GM19238 (cell line): ENCODE results near the gene MYL2.

Source experiments
- DNase-seq: peaks from one replicate; pipeline ENCODE4 v3.0.0; 2011; ENCODE audit warnings: low spot score; ENCODE audit not compliant: insufficient read length

Gene MYL2

DNA sequence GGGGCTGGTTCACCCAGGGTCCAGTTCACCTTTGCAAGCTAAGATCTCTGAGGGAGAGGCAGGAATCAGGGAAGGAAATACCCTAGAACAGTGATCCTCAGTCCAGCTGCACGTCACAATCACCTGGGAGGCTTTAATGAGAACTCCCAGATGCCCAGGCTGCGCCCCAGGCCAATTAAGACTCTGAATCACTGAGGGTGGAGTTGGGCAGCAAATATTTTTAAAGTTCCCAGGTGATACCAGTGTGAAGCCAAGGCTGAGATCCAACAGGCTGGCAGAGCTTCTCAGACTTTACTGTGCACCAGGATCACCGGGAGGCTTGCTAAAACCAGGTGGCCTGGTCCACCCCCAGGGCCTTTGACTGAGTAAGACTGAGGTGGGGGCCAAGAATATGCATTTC lies 23.8 kb downstream of the MYL2 start:
- DNase-seq: no peak

DNA sequence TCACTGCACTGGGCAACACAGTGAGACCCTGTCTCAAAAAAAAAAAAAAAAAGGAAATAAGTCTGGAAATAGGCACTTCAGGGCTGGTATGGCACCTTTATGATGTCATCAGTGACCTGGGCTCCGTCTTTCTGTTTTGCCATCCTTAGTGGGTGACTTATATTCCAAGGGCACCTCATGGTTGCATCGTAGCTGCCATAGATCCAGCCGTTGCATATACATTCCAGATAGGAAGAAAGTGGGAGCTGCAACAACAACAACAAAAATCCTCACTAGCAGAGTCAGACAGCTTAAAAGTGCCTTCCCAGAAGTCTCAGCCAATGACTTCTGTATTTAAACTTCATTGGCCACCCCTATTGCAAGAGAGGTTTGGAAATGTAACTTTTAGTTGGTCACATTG lies 26.4 kb downstream of the MYL2 start:
- DNase-seq: no peak

DNA sequence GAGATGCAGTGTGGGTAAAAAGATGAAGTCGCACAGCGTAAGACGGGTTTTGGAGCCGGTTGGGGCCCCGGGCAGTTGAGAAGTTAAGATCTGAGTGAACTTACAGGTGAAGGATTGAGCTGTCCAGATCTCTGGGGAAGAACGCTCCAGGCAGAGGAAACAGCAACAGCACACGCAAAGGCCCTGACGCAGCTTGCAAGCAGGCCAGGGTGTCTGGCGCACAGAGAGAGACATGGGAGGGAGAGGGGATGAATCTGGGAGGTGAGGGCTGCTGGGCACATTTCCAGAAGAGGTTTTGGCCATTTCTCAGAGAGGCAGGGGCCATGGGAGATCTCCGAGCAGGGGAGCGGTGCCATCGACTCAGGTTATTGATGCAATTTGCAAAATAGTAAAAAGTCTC lies 31.0 kb downstream of the MYL2 start:
- DNase-seq: no peak

DNA sequence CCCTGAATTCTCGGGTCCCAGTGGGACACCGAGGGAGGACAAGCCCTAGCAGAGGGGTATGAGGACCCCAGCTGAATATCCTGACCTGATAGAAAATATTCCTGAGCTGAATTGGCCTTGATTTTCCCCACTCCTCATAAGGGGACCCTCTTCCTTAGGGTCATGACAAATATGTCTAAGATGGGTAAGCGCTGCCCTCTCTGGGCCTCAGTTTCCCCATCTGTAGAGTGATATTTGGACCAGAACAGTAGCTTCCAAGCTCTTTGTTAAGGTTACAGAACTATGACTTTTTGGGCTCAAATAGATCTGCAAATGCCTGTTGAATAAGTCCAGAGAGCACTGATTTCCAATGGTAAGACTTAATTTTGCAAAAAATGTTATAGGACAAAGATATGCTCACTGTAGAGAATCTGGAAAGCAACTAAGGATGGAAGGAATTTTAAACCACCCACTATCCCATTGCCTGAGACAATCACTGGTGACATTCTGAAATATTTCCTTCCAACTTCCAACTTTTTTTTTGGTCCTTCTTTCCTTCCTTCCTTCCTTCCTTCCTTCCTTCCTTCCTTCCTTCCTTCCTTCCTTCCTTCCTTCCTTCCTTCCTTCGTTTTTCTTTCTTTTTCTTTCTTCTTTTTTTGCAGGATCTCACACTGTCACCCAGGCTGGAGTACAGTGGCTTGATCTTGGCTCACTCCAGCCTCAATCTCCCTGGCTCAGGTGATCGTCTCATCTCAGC lies 32.0 kb downstream of the MYL2 start:
- DNase-seq: no peak

DNA sequence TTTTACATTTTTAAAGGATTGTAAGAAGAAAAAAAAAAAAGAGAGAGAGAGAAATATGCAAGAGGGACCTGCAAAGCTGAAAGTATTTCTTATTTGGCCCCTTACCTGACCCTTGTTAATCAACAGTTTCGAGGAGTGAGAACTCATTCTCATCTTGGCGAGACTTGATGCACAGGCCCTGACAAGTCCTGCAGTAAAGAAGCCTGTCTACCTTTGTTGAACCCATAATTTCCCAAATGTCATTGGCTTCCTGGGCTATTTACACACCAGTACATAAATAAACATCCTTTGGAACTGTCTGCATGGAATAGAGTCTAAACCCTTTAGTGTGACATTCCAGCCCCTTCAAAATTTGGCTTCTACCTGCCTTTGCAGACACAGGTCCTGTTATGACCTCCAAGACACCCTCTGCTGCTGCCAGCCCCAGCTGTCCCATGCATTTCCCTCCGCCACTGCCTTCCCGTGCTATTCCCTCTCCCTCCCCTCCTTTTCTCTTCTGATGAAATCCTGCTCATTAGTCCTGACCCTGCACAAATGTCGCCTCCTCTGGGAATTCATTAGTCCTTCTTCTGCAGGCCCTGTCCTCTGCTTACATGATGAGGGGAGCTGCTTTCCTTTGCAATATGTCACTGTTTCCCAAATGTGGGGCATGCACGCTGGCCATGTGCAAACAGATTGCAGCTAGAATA lies 35.1 kb downstream of the MYL2 start:
- DNase-seq: no peak

DNA sequence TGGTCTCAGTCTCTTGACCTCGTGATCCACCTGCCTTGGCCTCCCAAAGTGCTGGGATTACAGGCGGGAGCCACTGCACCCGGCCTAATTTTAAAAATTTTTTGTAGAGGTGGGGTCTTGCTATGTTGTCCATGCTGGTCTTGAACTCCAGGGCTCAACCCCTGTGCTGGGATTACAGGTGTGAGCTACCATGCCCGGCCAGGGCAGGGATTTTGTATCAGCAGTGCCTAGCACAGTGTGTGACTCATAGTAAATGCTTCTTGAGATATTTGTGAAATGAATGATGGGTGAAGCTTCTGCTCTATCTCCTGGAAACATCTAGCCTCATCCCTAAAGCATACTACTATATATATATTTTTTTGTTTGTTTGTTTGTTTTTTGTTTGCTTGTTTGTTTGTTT lies 37.1 kb downstream of the MYL2 start:
- no peak for DNase-seq

DNA sequence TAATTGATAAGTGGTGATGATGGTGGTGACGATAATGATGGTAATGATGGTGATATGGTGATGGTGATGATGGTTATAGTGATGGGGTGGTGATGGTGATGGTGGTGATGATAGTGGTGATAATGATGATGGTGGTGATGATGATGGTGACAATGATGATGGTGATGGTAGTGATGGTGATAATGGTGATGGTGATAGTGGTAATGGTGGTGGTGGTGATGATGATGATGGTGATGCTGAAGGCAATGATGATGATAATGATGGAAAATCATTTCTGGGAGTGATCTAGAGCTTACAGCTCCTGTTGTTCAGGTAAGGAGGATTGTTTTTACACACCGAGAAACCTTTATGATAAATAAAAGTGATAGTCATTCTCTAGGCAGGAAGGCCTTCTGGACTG lies 39.7 kb downstream of the MYL2 start:
- DNase-seq: no peak

DNA sequence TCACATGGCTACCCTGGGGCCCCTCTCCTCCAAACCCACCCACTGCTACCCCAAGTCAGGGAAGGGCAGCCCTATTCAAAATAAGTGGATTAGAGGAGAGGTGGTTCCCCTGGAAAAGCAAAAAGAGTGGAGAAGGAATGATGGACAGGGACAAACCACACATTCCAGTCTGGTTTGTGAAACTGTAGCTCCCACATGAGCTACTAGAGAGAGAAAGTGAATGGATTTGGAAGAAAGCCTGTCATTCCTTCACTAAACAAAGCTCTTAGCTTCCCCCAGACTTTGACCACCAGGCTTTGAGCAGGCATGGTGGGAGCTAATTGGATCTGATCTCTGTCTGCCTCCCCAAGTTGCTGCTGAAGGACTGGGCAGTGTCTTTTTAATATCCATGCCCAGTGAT lies 45.6 kb downstream of the MYL2 start:
- DNase-seq: no peak

DNA sequence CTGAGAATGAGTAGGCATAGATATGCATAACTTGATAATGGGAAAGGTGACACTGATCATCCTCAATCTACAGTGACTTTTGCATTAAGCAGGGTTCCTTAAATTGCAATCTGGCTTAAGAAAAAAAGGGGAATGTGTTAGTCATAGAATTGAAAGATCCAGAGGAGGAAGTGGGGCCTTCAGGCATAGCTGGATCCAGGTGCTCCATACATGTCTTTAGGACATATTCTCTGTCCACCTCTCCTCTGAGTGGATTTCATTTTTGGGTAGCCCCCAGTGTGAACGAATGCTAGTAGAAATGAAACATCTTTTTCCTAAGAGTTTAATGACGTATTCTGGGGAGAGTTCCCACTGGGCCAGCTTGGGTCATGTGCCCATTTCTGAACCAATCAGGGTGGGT lies 46.0 kb downstream of the MYL2 start:
- no peak for DNase-seq

DNA sequence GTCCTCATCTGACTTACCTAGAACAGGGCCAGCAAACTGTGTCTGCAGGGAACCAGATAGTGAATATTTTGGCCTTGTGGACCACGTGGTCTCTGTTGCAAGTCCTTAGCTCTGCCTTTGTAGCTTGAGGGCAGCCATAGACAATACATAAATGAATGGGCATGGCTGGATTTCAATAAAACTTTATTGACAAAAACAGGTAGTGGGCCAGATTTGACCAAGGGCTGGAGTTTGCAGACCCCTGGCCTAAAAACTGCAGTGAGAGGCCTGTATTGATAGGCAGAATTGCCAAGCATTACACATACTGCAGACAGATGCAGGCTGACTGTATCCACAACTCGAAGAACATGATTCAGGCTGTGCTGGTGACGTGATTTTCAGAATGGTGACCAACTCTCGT lies 48.3 kb downstream of the MYL2 start:
- DNase-seq: no peak

DNA sequence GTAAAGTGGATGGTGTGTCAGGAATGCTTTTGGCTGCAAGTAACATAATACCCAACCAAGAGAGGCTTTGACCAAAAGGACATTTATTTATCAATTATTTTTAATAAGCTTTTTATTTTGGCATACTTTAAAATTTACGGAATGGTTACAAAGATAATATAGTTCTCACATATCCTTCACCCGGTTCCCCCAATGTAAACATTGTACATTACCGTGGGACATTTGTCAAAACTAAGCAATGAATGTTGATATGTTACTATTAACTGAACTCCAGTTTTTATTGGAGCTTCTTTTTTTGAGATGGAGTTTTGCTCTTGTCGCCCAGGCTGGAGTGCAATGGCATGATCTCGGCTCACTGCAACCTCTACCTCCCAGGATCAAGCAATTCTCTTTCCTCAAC lies 50.6 kb downstream of the MYL2 start:
- DNase-seq: no peak

DNA sequence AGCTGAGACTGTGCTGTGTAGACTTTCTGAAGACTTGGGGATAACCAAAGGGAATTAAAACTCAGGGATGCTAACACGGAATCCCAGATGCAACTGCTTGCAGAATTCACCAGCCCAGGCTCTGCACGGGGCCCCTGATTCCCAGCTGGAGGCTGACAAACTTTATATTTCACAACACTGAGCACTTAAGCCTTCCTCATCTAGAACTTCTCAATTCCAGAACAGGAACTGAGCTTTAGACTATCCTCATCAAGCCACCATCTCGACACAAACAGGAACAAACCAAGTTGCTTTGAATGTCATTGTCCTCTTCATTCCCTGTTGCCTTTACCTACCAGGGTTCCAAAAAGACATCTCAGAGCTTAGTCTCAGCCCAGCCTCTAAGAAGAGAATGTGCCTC lies 51.4 kb downstream of the MYL2 start:
- DNase-seq: no peak

DNA sequence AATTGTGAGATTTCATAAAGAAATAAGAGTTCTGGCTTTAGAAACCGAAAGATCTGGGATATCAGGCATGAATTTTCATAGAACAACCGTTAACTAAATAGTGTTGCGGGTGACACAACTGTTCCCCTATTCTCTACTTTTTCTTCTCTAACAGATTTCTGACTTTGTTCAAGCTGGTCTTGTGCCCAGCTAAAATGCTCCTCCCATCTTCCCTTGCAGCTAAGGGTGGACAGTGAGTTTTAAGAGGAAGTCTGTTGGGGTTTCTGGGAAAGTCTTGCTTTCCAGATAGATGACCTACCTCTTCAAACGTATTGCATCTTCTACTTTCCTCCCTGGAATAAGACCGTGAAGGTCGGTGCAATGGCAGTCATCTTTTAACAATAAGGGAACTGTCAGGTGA lies 54.9 kb downstream of the MYL2 start:
- no peak for DNase-seq

DNA sequence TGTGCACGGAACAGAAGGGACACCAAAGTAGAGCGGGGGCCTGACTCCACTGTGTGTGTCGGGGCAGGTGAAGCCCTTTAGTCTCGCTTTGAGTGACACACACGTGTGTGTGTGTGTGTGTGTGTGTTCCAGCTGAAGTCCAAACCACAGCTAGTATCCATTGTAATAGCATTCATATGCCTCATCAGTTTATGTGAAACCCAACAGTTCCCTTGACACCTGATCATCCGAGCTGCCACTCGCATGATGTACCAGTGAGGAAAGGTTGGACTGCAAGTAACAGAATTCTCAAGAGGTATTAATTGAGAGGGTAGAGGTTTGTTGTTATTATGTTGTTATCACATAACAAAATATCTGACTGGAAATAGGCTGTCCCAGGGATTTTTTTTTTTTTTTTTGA lies 57.2 kb downstream of the MYL2 start:
- no peak for DNase-seq

DNA sequence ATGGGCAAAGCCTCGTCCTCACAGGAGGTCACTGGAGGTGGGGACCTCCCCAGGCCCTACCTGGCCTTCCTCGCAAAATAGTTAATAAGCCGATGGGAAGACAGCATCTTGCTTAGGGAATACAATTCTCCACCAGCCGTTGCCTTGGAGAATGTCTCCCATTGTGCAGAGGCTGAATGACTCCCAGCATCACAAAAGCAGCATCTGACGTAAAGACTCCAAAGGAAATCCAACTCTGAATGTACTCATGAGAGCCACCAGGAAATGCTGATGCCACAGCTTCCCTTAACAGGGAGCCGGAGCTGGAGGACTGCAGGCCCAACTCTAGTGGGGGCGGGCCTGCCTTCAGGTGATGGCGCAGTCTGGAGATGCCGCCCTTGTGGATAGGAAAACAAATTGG lies 58.0 kb downstream of the MYL2 start:
- DNase-seq: no peak

DNA sequence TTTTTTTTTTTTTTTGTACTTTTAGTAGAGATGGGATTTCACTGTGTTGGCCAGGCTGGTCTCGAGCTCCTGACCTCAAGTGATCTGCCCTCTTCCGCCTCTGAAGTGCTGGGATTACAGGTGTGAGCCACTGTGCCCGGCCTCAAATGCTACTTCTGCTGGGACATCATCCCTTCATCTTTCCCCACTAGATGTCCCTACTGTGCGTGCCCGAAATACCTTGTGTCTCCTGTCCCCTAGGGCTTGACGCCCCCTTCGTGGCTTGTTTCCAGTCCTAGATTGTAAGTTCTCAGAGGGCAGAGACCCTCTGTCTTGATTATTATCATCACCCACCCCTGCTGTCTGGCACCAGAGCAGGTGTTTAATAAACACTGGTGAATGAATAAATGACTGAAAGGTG lies 58.6 kb downstream of the MYL2 start:
- DNase-seq: no peak
